ENCODE results near the gene CYBRD1. TPM values are rescaled to one million over a fixed set of nuclear protein-coding genes. Genes with fewer than 3 reads are reported as not detected.

The CYBRD1 gene
- total RNA-seq, 2 experiments from 2014 or later, result 0.31 to 0.45 TPM

GRCh38 chr2:171600126-171600525 lies 77.9 kb downstream of the CYBRD1 start:
- no peak for DNase-seq
- Mint-ChIP-seq H3K36me3 (ENCODE audit: low read depth) (no peaks in the 10 kb centered on the region), H3K4me3 (no peak overlapping the region), H3K27ac (no peak overlapping the region), H3K9me3 (no peaks in the 10 kb centered on the region), H3K27me3 (peaks cover 18% of the 10 kb centered on the region), H3K4me1 (no peaks in the 10 kb centered on the region)
- ChIA-PET POLR2A (no interaction called here), CTCF (interaction anchor here (0.8 kb wide), 1 partner anchor 503 kb away, joined by 4 read pairs; no protein-coding TSS in a partner anchor)

- Mint-ChIP-seq H3K27ac (no peak overlapping the region), H3K36me3 (ENCODE audit: low read depth) (no peaks in the 10 kb centered on the region), H3K27me3 (peaks cover 14% of the 10 kb centered on the region), H3K4me3 (no peak overlapping the region), H3K9me3 (no peaks in the 10 kb centered on the region), H3K4me1 (no peaks in the 10 kb centered on the region)
- ChIA-PET CTCF (interaction anchor here (1.0 kb wide), 1 partner anchor 12 kb away, joined by 3 read pairs; no protein-coding TSS in a partner anchor), POLR2A (no interaction called here)
- DNase-seq, result no peak
Observed at GRCh38 chr2:171602352-171602751, 80.1 kb downstream of the CYBRD1 start.

Other genes with a start within 250 kb of the CYBRD1 start
- 10 to 100 TPM; 20.0 to 21.8 TPM for gene METTL8, start 88.5 kb upstream of the CYBRD1 start, total RNA-seq
- 10 to 100 TPM; 15.8 to 19.0 TPM for gene DCAF17, start 88.2 kb upstream of the CYBRD1 start, total RNA-seq
- gene DYNC1I2, start 165.0 kb downstream of the CYBRD1 start, total RNA-seq, result 10 to 100 TPM; 49.5 to 52.5 TPM